Measurements from ENCODE around the gene CAMTA1. TPM values are rescaled to one million over a fixed set of nuclear protein-coding genes. Genes with fewer than 3 reads are reported as not detected.

The CAMTA1 gene
- total and polyA plus RNA-seq, 9 of the 15 experiments (the other 6 are each of a cell fraction or from before 2014, with no cell fraction given) = 43.9 to 161 (median 65.9) TPM

- no peak overlapping the region for H3K4me2 ChIP-seq (ENCODE audit: insufficient read depth, low read length)
- no peaks in the 10 kb centered on the region for H3K4me1 ChIP-seq (replicated peaks in 1 of 2; ENCODE audit: control insufficient read depth in 2 of 2, insufficient read depth in 2 of 2, low read length in 2 of 2)
- no peak overlapping the region for H3K9ac ChIP-seq (ENCODE audit: insufficient read depth in 1 of 2, low read depth in 2 of 2, low read length in 2 of 2)
- POLR2A ChIA-PET = interaction anchor here (0.7 kb wide), 1 partner anchor 241 kb away, joined by 3 read pairs; no protein-coding TSS in a partner anchor
- FAIRE-seq (no peak), ATAC-seq (no peak), DNase-seq (ENCODE audit: extremely low read depth in 1 of 4, low spot score in 3 of 4) (no peak)
- H3K9me1 ChIP-seq (ENCODE audit: control insufficient read depth, insufficient read depth, low read length) = no peaks in the 10 kb centered on the region
- H4K20me1 ChIP-seq (replicated peaks; ENCODE audit: control insufficient read depth, insufficient read depth, low read length) = peaks cover 12% of the 10 kb centered on the region; the same call in 1 of the 2 replicates
- H3K36me3 ChIP-seq (ENCODE audit: control insufficient read depth, insufficient read depth, low read length) = no peaks in the 10 kb centered on the region
- no TSS peak for BruUV-seq (replicated peaks)
- H3K4me3 ChIP-seq = no peak overlapping the region
- no peaks in the 10 kb centered on the region for H3K9me3 ChIP-seq (replicated peaks; ENCODE audit: control insufficient read depth, insufficient read depth, low read depth, low read length)
- H2AFZ ChIP-seq (ENCODE audit: low read depth, low read length) = no peak overlapping the region
- in situ Hi-C loops (cut with MboI) (no loop called here), intact Hi-C loops (cut with micrococcal nuclease) (no loop called here)
- peaks cover 2 to 48% of the 10 kb centered on the region in 2 experiments; a peak in 3 of 5 replicates for H3K27me3 ChIP-seq (ENCODE audit: control insufficient read depth in 2 of 2, insufficient read depth in 2 of 2, low read length in 2 of 2)
- H3K79me2 ChIP-seq (ENCODE audit: control insufficient read depth, insufficient read depth, low read length) = no peaks in the 10 kb centered on the region
- H3K27ac ChIP-seq (ENCODE audit: extremely low read depth, low read depth, low read length) = no peak overlapping the region
- CTCF ChIA-PET (ENCODE audit: low intra/inter-chr PET ratio) = no interaction called here
- WGBS (ENCODE audit: insufficient coverage, low coverage, missing lambda C conversion rate) = under 1% methylated on average over 19 of the region's 19 CpGs
- no peak for TF ChIP-seq VEZF1 (CRISPR knock-in tag; IDR thresholded peaks at IDR 0.05)
- no peak for TF ChIP-seq PBX2 (CRISPR knock-in tag; IDR thresholded peaks at IDR 0.05; ENCODE audit: low read depth)
- TF ChIP-seq PBX2 (tag; conservative IDR thresholded peaks at IDR 0.05; ENCODE audit: low read depth) = no peak
- TF ChIP-seq ZNF318 (IDR thresholded peaks at IDR 0.05; ENCODE audit: borderline replicate concordance in 1 of 2, low read depth in 1 of 2) = no peak
- TF ChIP-seq SMC3 (conservative IDR thresholded peaks at IDR 0.05; ENCODE audit: insufficient read depth, low read depth, low read length) = no peak
- no peak for TF ChIP-seq GABPB2 (CRISPR knock-in tag; conservative IDR thresholded peaks at IDR 0.05)
These were observed 600.4 kb downstream of the CAMTA1 start for GRCh38 chr1:7385471-7386225.
